ENCODE results near the gene SHBG. TPM values are rescaled to one million over a fixed set of nuclear protein-coding genes. Genes with fewer than 3 reads are reported as not detected.
A peak's percentile ranks its signal among the peaks of the same experiment; 100 is the strongest.

The SHBG gene
- total and polyA plus RNA-seq, 2 of the 8 experiments (the other 6 are each of a cell fraction or from before 2014, with no cell fraction given) = 1.1 to 1.2 TPM

- POLR2A ChIA-PET (ENCODE audit: partially characterized antibody) = interaction anchor here (1.3 to 79.4 kb wide), 4 partner anchors 12 to 65 kb away, joined by 4 to 2272 read pairs (median 1138); partner anchors contain the start of genes ATP1B2, FXR2, SAT2 and SHBG
- H2AFZ ChIP-seq (ENCODE audit: low read length) = no peak overlapping the region
- FAIRE-seq (no peak), DNase-seq (ENCODE audit: low read depth in 1 of 2, low spot score in 2 of 2) (no peak)
- CTCF ChIA-PET (ENCODE audit: partially characterized antibody) = interaction anchor here (0.6 to 18.2 kb wide), 4 partner anchors 17 to 37 kb away, joined by 4 to 211 read pairs (median 105); partner anchors contain the start of genes SHBG, TP53 and WRAP53
- H3K4ac ChIP-seq (replicated peaks; ENCODE audit: insufficient read length, low read depth, low read length) = no peak overlapping the region
- H2BK5ac ChIP-seq (ENCODE audit: low read depth, low read length) = no peak overlapping the region
- no peak overlapping the region for H3K14ac ChIP-seq (ENCODE audit: insufficient read length)
- no peak overlapping the region for H3K56ac ChIP-seq (replicated peaks; ENCODE audit: insufficient read length, low read depth, low read length)
- H2AK5ac ChIP-seq (ENCODE audit: low read depth, low read length) = no peak overlapping the region
- H3K23me2 ChIP-seq (ENCODE audit: low read depth, low read length) = peaks cover 20% of the 10 kb centered on the region
- H3K79me2 ChIP-seq (ENCODE audit: control insufficient read depth in 1 of 2, insufficient read depth in 2 of 2, low read length in 2 of 2) = no peaks in the 10 kb centered on the region
- no peaks in the 10 kb centered on the region; a peak in 2 of 8 replicates for H3K36me3 ChIP-seq (ENCODE audit: control insufficient read depth in 2 of 4, insufficient read depth in 4 of 4, low read length in 3 of 4)
- H4K8ac ChIP-seq (ENCODE audit: extremely low read depth, insufficient read depth, low read length) = no peak overlapping the region
- no peaks in the 10 kb centered on the region for H3K79me1 ChIP-seq (ENCODE audit: low read depth, low read length)
- H3K4me2 ChIP-seq (ENCODE audit: insufficient read depth in 1 of 2, low read depth in 2 of 2, low read length in 2 of 2) = no peak overlapping the region
- H3K27ac ChIP-seq (ENCODE audit: low read depth, low read length) = no peak overlapping the region
- peak overlapping the region; percentile 62; the same call in 1 of the 2 replicates for H2BK15ac ChIP-seq (ENCODE audit: low read length)
- H4K5ac ChIP-seq (ENCODE audit: insufficient read length, low read depth, low read length) = no peak overlapping the region
- H3K9me3 ChIP-seq (ENCODE audit: insufficient read depth in 2 of 2, low read depth in 1 of 2, low read length in 1 of 2) = no peaks in the 10 kb centered on the region
- H2BK12ac ChIP-seq (ENCODE audit: low read depth, low read length) = 0 out of 2 replicates have a peak overlapping the region, but pooled peaks have one; percentile 89
- H3K18ac ChIP-seq (ENCODE audit: extremely low read depth, low read length) = no peak overlapping the region
- H4K91ac ChIP-seq (replicated peaks; ENCODE audit: insufficient read length, low read length) = peak overlapping the region; percentile 7
- H2BK20ac ChIP-seq (ENCODE audit: low read length) = no peak overlapping the region
- no peak overlapping the region for H3K4me3 ChIP-seq (ENCODE audit: extremely low read depth in 1 of 4, insufficient read depth in 2 of 4, low read depth in 3 of 4, low read length in 4 of 4)
- H2BK120ac ChIP-seq (replicated peaks; ENCODE audit: low read depth, low read length) = no peak overlapping the region
- no peak overlapping the region for H3K23ac ChIP-seq (ENCODE audit: insufficient read length)
- peaks cover 0 to 2% of the 10 kb centered on the region in 2 experiments for H4K20me1 ChIP-seq (replicated peaks in 1 of 2; ENCODE audit: control insufficient read depth in 1 of 2, insufficient read depth in 2 of 2, low read length in 2 of 2)
- WGBS, 2 experiments (ENCODE audit: extremely low coverage in 1 of 2, insufficient coverage in 1 of 2, insufficient read length in 1 of 2, insufficient replicate concordance in 2 of 2, low coverage in 1 of 2, low lambda C conversion rate in 2 of 2, missing lambda C conversion rate in 1 of 2) = 91% methylated on average over 16 of the region's 16 CpGs; no CpG with 5 or more reads in 1 of the 2 experiments
- peaks cover 10 to 21% (median 15%) of the 10 kb centered on the region in 4 experiments for H3K4me1 ChIP-seq (replicated peaks in 1 of 4; ENCODE audit: control insufficient read depth in 3 of 4, insufficient read depth in 4 of 4, low read length in 3 of 4)
- peaks cover 0 to 13% (median 4%) of the 10 kb centered on the region in 4 experiments; a peak in 4 of 7 replicates for H3K27me3 ChIP-seq (replicated peaks in 1 of 4; ENCODE audit: control insufficient read depth in 3 of 4, extremely low read depth in 1 of 4, insufficient read depth in 3 of 4, low read length in 3 of 4)
- no peak overlapping the region; a peak in 1 of 7 replicates for H3K9ac ChIP-seq (replicated peaks in 1 of 4; ENCODE audit: extremely low read depth in 1 of 4, low read depth in 3 of 4, low read length in 3 of 4)
- TF ChIP-seq HDAC2 (IDR thresholded peaks at IDR 0.05; ENCODE audit: borderline replicate concordance in 1 of 2, low read depth in 2 of 2, low read length in 2 of 2) (no peak), ZNF274 (IDR thresholded peaks at IDR 0.05; ENCODE audit: borderline replicate concordance, extremely low read depth, low read length) (no peak), CREB1 (IDR thresholded peaks at IDR 0.05) (no peak), POLR2AphosphoS5 (IDR thresholded peaks at IDR 0.05; ENCODE audit: low read depth, low read length) (no peak), CTCF (IDR thresholded peaks at IDR 0.05; ENCODE audit: control extremely low read depth in 1 of 3, insufficient read depth in 1 of 3, low read depth in 1 of 3, low read length in 3 of 3) (no peak), TAF1 (IDR thresholded peaks at IDR 0.05; ENCODE audit: low read depth, low read length) (no peak), RBBP5 (IDR thresholded peaks at IDR 0.05; ENCODE audit: borderline replicate concordance, low read depth, low read length) (no peak), CEBPB (IDR thresholded peaks at IDR 0.05; ENCODE audit: low read depth, low read length) (no peak), TAF7 (optimal IDR thresholded peaks at IDR 0.05; ENCODE audit: borderline replicate concordance, low read depth, low read length) (no peak), POLR2A (IDR thresholded peaks at IDR 0.05; ENCODE audit: control extremely low read depth in 1 of 2, low read depth in 2 of 2, low read length in 2 of 2) (no peak)
Measured at GRCh38 chr17:7654832-7655540, 25.1 kb downstream of the SHBG start.
